Aorta (tissue), 5 donors: Measurements from ENCODE around the gene NR2F1-AS1. TPM values are rescaled to one million over a fixed set of nuclear protein-coding genes. Genes with fewer than 3 reads are reported as not detected.

Experiments
- ATAC-seq: fragments of 200-7000 bp; cut with Tn5 transposase; one replicate; pipeline ENCODE4 v1.9.1; 2022; ENCODE audit warnings: moderate library complexity; ENCODE audit not compliant: low FRiP score
- DNase-seq, 2 donors: peaks; one replicate each; pipeline ENCODE4 v3.0.0-alpha.2; 2020
- H3K27ac ChIP-seq, 2 donors: one replicate each; pipeline ENCODE4 v1.5.1; 2013; ENCODE audit warnings: low read length in 2 of 2, mild to moderate bottlenecking in 2 of 2, moderate library complexity in 2 of 2, control low read depth in 1 of 2, inconsistent platforms in 1 of 2, low read depth in 1 of 2
- H3K27me3 ChIP-seq, 2 donors: one replicate each; pipeline ENCODE4 v1.6.1; 2013; ENCODE audit warnings: control low read depth in 1 of 2, low read length in 1 of 2, mild to moderate bottlenecking in 1 of 2, moderate library complexity in 1 of 2; ENCODE audit not compliant: insufficient read depth in 2 of 2, control insufficient read depth in 1 of 2
- H3K36me3 ChIP-seq, 2 donors: one replicate each; pipeline ENCODE4 v1.6.1; 2013; ENCODE audit warnings: control low read depth in 1 of 2, low read length in 1 of 2, mild to moderate bottlenecking in 1 of 2; ENCODE audit not compliant: insufficient read depth in 2 of 2, control insufficient read depth in 1 of 2
- H3K4me1 ChIP-seq, 2 donors: one replicate each; pipeline ENCODE4 v1.6.1; 2013; ENCODE audit warnings: low read length in 2 of 2, control low read depth in 1 of 2, mild to moderate bottlenecking in 1 of 2, moderate library complexity in 1 of 2; ENCODE audit not compliant: insufficient read depth in 2 of 2, control insufficient read depth in 1 of 2
- H3K4me3 ChIP-seq, 2 donors: one replicate each; pipeline ENCODE4 v1.5.1; 2013; ENCODE audit warnings: low read length in 2 of 2, control low read depth in 1 of 2, mild to moderate bottlenecking in 1 of 2
- H3K9me3 ChIP-seq: one replicate; pipeline ENCODE4 v1.6.1; 2013; ENCODE audit warnings: mild to moderate bottlenecking, low read length; ENCODE audit not compliant: control insufficient read depth
- WGBS, 2 donors: extraction: QIAGEN DNeasy Blood & Tissue Kit; methylation state at CpG; one replicate each; pipeline ENCODE4 v1.1.7; 2013; 5-methylcytosine and 5-hydroxymethylcytosine counted together
- intact Hi-C, 2 donors: fragments of 100-400 bp; cut with DNase I; formaldehyde crosslinking; loops; one replicate each; pipeline versions ENCODE4 v1.14.2 to v1.15.0; 2022
- polyA plus RNA-seq, 2 donors: library from polyadenylated mRNA; stranded (reverse); fragments of 200-250 nt; gene quantifications; one replicate each; pipeline ENCODE4 v1.2.3, GENCODE V29; 2013
- total RNA-seq, 2 donors: library from RNA; stranded (reverse); fragmentation: NEBNext Ultra II Directional; extraction: Animal tissue kit (Norgen Biotek cat#: 25700); gene quantifications; one replicate each; pipeline ENCODE4 v1.2.1, GENCODE V29; 2021
- donor health status: healthy with polysubstance abuse.
- donor health status: Bipolar disorder and iron deficiency.
- donor health status: DM: no; HTN: no; CAD: no.
- donor health status: DM: no; HTN: no; CAD: no.
- donor health status: DM: yes; HTN: yes; CAD: no.

The NR2F1-AS1 gene
- total and polyA plus RNA-seq, 4 donors: 0.08 to 16.8 (median 5.2) TPM

- WGBS, 2 donors: 74 to 77% methylated on average over 9 of the region's 9 CpGs
These were observed 159.0 kb downstream of the NR2F1-AS1 start for GRCh38 chr5:93421987-93422401.

GRCh38 chr5:93421468-93421867, 159.6 kb downstream of the NR2F1-AS1 start:
- peak in 1 of 2 donors; percentile 20 for DNase-seq
- WGBS, 2 donors: 55 to 56% methylated on average over 6 of the region's 6 CpGs
- no peak overlapping the region for H3K4me3 ChIP-seq
- H3K36me3 ChIP-seq: no peaks in the 10 kb centered on the region
- no peak overlapping the region for H3K27ac ChIP-seq
- no peak for ATAC-seq
- no peaks in the 10 kb centered on the region for H3K4me1 ChIP-seq
- no peaks in the 10 kb centered on the region for H3K9me3 ChIP-seq
- intact Hi-C loops: no loop called here
- H3K27me3 ChIP-seq: no peaks in the 10 kb centered on the region

More at GRCh38 chr5:93421987-93422401, 159.0 kb downstream of the NR2F1-AS1 start:
- H3K27me3 ChIP-seq: no peaks in the 10 kb centered on the region
- H3K36me3 ChIP-seq: no peaks in the 10 kb centered on the region
- H3K9me3 ChIP-seq: no peaks in the 10 kb centered on the region
- H3K27ac ChIP-seq: no peak overlapping the region
- no peaks in the 10 kb centered on the region for H3K4me1 ChIP-seq
- ATAC-seq (no peak), DNase-seq (peak in 1 of 2 donors; percentile 25)
- H3K4me3 ChIP-seq: no peak overlapping the region
- intact Hi-C loops: no loop called here

GRCh38 chr5:93417490-93417889, 163.5 kb downstream of the NR2F1-AS1 start:
- Histone ChIP-seq H3K36me3 (no peaks in the 10 kb centered on the region), H3K4me1 (no peaks in the 10 kb centered on the region), H3K9me3 (no peaks in the 10 kb centered on the region), H3K4me3 (no peak overlapping the region), H3K27ac (no peak overlapping the region), H3K27me3 (no peaks in the 10 kb centered on the region)
- intact Hi-C loops: no loop called here
- ATAC-seq (no peak), DNase-seq (no peak)
- 89 to 94% methylated on average over 3 of the region's 3 CpGs for WGBS, 2 donors

- H3K36me3 ChIP-seq: no peaks in the 10 kb centered on the region
- ATAC-seq (no peak), DNase-seq (no peak)
- intact Hi-C loops: no loop called here
- WGBS, 2 donors: 48 to 80% methylated on average over 1 of the region's 1 CpG
- H3K4me3 ChIP-seq: no peak overlapping the region
- H3K4me1 ChIP-seq: no peaks in the 10 kb centered on the region
- H3K9me3 ChIP-seq: no peaks in the 10 kb centered on the region
- no peak overlapping the region for H3K27ac ChIP-seq
- no peaks in the 10 kb centered on the region for H3K27me3 ChIP-seq
These were observed 165.2 kb downstream of the NR2F1-AS1 start for GRCh38 chr5:93415819-93416218.

- H3K27me3 ChIP-seq: no peaks in the 10 kb centered on the region
- intact Hi-C loops: no loop called here
- DNase-seq: no peak
- ATAC-seq: no peak
- no peaks in the 10 kb centered on the region for H3K9me3 ChIP-seq
- H3K4me3 ChIP-seq: no peak overlapping the region
- no peaks in the 10 kb centered on the region for H3K4me1 ChIP-seq
- 81 to 85% methylated on average over 3 of the region's 3 CpGs for WGBS, 2 donors
- H3K27ac ChIP-seq: no peak overlapping the region
- H3K36me3 ChIP-seq: no peaks in the 10 kb centered on the region
These were observed 169.3 kb downstream of the NR2F1-AS1 start for GRCh38 chr5:93411716-93412115.

- intact Hi-C loops: no loop called here
- Histone ChIP-seq H3K9me3 (no peaks in the 10 kb centered on the region), H3K4me3 (no peak overlapping the region), H3K36me3 (no peaks in the 10 kb centered on the region), H3K4me1 (no peaks in the 10 kb centered on the region), H3K27ac (no peak overlapping the region), H3K27me3 (no peaks in the 10 kb centered on the region)
- ATAC-seq (no peak), DNase-seq (no peak)
These were observed 171.3 kb downstream of the NR2F1-AS1 start for GRCh38 chr5:93409691-93410090.

GRCh38 chr5:93407454-93407853, 173.6 kb downstream of the NR2F1-AS1 start:
- ATAC-seq (no peak), DNase-seq (no peak)
- intact Hi-C loops: no loop called here
- Histone ChIP-seq H3K36me3 (no peaks in the 10 kb centered on the region), H3K4me1 (no peaks in the 10 kb centered on the region), H3K4me3 (no peak overlapping the region), H3K27me3 (no peaks in the 10 kb centered on the region), H3K27ac (no peak overlapping the region), H3K9me3 (no peaks in the 10 kb centered on the region)
- 62 to 65% methylated on average over 6 of the region's 6 CpGs for WGBS, 2 donors

- no peak for DNase-seq
- 51% methylated on average over 5 of the region's 5 CpGs for WGBS, 2 donors
- H3K27ac ChIP-seq: no peak overlapping the region
- H3K4me3 ChIP-seq: no peak overlapping the region
- H3K27me3 ChIP-seq: no peaks in the 10 kb centered on the region
- no peaks in the 10 kb centered on the region for H3K36me3 ChIP-seq
- no peaks in the 10 kb centered on the region for H3K4me1 ChIP-seq
- ATAC-seq: no peak
- intact Hi-C loops: no loop called here
- no peaks in the 10 kb centered on the region for H3K9me3 ChIP-seq
These were observed 174.0 kb downstream of the NR2F1-AS1 start for GRCh38 chr5:93406971-93407401.

- Histone ChIP-seq H3K9me3 (no peaks in the 10 kb centered on the region), H3K27ac (no peak overlapping the region), H3K4me1 (no peaks in the 10 kb centered on the region), H3K36me3 (no peaks in the 10 kb centered on the region), H3K27me3 (no peaks in the 10 kb centered on the region), H3K4me3 (no peak overlapping the region)
- DNase-seq (no peak), ATAC-seq (no peak)
- 13 to 22% methylated on average over 1 of the region's 1 CpG for WGBS, 2 donors
- intact Hi-C loops: no loop called here
These were observed 176.8 kb downstream of the NR2F1-AS1 start for GRCh38 chr5:93404246-93404645.
